GM12875 (cell line): Measurements from ENCODE around the gene SORCS2.

ENCODE experiments used
- H3K4me3 ChIP-seq: one replicate; pipeline ENCODE4 v1.5.1; 2011; ENCODE audit warnings: low read depth, low read length, control low read depth
- TF ChIP-seq, protein P1 (sequence below): IDR thresholded peaks from 2 replicates; pipeline ENCODE4 v1.5.1; 2011; ENCODE audit warnings: low read depth, mild to moderate bottlenecking, control low read depth, inconsistent platforms, low read length, moderate library complexity, borderline replicate concordance; ENCODE audit not compliant: insufficient read depth

SORCS2 gene

DNA sequence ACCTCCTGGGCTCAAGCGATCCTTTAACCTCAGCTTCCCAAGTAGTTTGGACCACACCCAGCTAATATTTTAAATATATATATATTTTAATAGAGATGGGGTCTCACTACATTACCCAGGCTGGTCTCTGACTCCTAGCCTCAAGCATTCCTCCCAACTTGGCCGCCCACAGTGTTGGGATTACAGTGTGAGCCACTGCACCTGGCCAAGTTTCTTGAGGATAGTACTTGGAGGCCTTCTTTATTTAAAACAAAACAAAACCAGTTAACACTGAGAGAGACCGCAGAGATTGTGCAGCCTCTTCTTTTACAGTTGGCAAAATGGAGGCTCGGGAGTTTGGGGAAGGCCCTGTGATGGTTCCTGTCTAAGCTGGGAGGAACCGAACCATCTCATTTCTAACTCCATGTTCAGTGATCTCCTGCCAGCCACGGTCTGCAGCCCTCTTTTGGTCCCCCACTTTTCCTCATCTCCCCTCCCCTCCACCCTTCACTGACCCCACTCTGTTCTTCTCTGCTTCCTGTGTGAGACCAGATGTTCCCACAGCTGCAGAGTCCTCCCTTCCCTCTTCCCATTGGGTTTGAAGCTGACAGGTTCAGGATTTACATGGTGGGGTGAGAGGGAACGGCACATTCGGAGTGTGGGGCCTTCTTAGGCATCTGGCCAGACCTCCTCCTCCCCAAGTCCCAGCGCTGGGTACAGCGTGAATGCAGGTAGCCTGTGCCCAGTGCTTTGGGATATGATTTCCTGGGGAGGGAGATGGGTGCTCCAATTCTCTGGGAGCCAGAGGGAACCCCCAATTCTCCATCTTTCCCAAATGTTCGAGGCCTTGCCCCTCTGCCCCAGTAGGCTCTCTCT, 1.4 kb upstream of the SORCS2 start:
- TF ChIP-seq, protein P1, sequence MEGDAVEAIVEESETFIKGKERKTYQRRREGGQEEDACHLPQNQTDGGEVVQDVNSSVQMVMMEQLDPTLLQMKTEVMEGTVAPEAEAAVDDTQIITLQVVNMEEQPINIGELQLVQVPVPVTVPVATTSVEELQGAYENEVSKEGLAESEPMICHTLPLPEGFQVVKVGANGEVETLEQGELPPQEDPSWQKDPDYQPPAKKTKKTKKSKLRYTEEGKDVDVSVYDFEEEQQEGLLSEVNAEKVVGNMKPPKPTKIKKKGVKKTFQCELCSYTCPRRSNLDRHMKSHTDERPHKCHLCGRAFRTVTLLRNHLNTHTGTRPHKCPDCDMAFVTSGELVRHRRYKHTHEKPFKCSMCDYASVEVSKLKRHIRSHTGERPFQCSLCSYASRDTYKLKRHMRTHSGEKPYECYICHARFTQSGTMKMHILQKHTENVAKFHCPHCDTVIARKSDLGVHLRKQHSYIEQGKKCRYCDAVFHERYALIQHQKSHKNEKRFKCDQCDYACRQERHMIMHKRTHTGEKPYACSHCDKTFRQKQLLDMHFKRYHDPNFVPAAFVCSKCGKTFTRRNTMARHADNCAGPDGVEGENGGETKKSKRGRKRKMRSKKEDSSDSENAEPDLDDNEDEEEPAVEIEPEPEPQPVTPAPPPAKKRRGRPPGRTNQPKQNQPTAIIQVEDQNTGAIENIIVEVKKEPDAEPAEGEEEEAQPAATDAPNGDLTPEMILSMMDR: no peak
- no peak overlapping the region for H3K4me3 ChIP-seq

DNA sequence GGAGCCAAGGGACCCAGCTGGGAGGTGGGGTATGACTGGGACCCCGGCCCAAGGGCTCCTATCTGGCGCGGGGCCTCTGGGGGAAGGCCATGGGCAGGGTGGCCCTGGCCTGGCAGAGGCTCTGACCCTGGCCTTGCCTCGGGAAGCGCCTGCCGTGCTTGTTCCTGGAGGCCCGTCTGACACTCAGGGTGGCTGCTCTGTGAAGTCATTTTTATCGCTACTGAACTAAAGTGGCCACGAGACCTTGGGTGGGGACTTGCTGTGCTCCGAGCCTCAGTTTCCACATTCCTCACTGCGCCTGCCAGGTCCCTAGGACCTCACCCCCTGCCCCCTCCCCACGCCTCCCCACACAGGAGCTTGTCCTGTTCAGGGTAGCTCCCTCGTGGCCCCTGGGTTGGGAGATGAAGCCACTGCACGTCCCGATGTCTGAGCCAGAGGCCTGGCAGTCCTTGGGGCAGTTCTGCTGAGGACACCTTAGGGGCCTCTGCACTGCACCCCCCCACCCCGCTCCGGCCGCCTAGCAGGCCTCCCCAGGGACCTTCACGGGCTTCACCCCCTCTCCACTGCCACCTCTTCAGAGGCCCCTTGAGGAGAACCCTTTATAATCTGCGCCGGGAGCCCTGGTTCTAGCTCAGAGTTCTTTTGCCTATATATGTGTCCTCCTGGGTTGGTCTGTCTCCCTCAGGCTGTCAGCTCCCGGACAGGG, 639 bp upstream of the SORCS2 start:
- TF ChIP-seq, protein P1: no peak
- no peak overlapping the region for H3K4me3 ChIP-seq

DNA sequence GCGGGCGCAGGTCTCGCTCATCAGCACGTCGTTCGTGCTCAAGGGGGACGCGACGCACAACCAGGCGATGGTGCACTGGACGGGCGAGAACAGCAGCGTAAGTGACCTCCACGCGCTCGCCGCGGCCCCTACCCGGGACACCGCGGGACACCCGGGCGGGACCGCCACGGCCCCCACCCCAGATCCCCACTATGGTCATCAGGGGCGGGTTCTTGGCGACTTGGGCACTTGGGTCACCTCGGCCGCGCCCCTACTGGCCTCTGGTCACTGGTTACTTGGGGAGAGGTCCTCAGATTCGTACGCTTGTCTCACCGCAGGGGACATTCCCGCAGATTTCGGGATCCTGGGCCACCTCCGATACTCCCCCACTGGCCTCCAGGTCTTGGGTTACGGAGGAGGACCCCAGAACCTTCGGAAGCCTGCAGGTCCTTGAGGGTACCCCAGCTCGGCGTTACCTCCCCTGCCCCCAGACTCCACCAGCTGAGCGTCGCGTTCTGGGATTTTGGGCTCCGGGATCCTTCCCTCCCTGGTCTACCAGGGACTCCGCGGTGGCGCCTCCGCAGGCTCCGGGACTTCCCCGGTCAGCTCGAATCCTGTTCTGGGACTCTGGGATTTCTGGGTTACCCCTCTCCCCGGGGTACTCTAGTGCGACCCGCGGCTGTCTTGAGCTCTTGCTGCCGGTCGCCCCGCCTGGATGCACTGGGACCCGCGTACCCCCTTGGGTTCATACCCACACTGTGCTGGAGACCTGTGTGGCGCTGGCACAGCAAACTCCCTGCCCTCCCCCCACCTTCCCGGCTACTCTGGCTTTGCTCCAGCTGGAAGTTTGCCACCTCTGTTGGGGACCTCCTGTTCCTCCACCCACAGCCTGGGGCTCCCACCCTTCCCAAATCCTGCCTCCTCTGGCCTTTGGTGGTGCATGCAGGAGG, 956 bp downstream of the SORCS2 start:
- no peak overlapping the region for H3K4me3 ChIP-seq
- TF ChIP-seq, protein P1: no peak

DNA sequence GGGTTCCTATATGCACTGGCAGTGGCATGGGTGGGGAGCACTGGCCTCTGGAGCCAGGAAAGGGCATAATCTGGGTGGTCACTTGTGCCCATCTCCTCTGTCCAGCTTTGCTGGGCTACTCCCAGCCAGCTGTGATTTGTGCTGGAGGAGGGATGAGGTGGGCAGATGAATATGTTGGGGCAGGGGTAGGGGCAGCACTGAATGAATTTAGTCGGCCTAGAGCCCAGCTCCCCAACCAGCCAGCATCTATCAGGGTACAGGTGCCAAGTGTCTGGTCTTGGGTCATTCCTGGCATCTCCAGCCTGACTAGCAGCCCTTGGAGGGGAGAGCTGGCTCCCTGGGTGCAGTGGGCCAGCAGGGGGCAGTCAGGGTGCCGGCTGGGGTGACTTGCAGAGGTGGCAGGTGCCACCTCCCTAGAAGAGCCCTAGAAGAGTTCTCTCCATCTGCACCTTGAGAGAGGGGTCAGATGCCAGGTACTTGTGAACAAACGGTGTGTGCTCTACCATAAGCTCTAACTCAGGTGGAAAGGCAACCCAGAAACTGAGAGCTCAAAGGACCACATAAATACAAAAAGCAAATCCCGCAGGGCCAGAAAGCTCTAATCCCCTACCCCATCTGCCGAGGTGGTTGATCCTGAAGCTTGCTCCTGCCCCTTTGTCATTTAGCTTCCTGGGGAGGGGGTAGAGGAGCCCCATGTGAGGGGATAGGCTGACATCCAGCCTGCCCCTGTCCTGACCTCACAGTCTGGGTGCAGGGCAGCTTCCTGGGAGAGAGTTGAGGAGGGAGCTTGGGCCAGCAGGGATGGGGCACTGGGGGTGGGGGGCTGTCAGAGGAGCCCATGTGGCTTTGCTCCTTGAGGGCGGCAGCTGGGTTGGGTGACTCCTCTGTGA, 2.2 kb downstream of the SORCS2 start:
- no peak overlapping the region for H3K4me3 ChIP-seq
- TF ChIP-seq, protein P1: peak; percentile 51; the same call in 1 of the 2 replicates

DNA sequence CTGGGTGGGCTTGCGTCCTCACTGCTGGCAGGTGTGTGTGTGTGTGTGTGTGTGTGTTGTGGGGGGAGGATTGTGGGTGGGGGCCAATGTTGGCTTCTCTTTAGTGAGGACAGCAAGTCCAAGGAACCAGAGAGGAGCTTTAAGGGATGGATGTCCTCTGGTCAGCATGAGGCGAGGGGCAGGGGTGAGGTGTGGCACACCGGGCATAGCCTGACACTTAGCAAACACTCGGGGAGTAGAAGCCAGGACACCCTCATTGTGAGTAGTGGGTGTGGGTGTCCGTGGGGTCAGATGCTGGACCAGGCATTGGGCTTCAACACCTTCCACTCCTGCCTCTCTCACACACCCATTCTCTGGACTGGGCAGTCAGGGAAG, 2.8 kb downstream of the SORCS2 start:
- TF ChIP-seq, protein P1: no peak
- H3K4me3 ChIP-seq: no peak overlapping the region
